Tibial artery (tissue), 4 donors: ENCODE results near the gene IQGAP2.

Experiments used
- DNase-seq, 2 donors: peaks; one replicate each; pipeline ENCODE4 v3.0.0-alpha.2; 2019
- H3K27ac ChIP-seq, 2 donors: fragments of 200-600 bp; sonication (generic) in 1 of 2; 1 replicate in 1 of 2; 2 replicates in 1 of 2; pipeline ENCODE4 v1.5.1; 2018 to 2019; ENCODE audit warnings: mild to moderate bottlenecking in 1 of 2
- H3K27me3 ChIP-seq, 2 donors: fragments of 200-600 bp; sonication (generic) in 1 of 2; one replicate each; pipeline versions ENCODE4 v1.5.1 to v1.6.0; 2016 to 2019
- H3K36me3 ChIP-seq, 3 donors: fragments of 200-600 bp; sonication (generic) in 2 of 3; one replicate each; pipeline ENCODE4 v1.5.1; 2016 to 2019; ENCODE audit warnings: mild to moderate bottlenecking in 2 of 3
- H3K4me1 ChIP-seq, 4 donors: fragments of 200-600 bp; sonication (generic) in 2 of 4; 1 replicate in 3 of 4; 2 replicates in 1 of 4; pipeline ENCODE4 v1.5.1; 2016 to 2019
- H3K4me3 ChIP-seq, 2 donors: fragments of 200-600 bp; sonication (generic) in 1 of 2; 1 replicate in 1 of 2; 2 replicates in 1 of 2; pipeline ENCODE4 v1.5.1; 2018 to 2019; ENCODE audit warnings: mild to moderate bottlenecking in 2 of 2
- H3K9me3 ChIP-seq, 3 donors: fragments of 200-600 bp; sonication (generic) in 1 of 3; one replicate each; pipeline ENCODE4 v1.5.1; 2016 to 2019
- CTCF ChIP-seq, 2 experiments: fragments of 200-600 bp in 1 of 2; fragments of 450-650 bp in 1 of 2; IDR thresholded peaks; one replicate each; pipeline ENCODE4 v1.5.1; 2017 to 2019; ENCODE audit warnings: antibody characterized with exemption in 2 of 2, mild to moderate bottlenecking in 1 of 2, moderate library complexity in 1 of 2
- intact Hi-C: fragments of 100-400 bp; cut with DNase I; formaldehyde crosslinking; loops from one replicate; pipeline ENCODE4 v1.15.0; 2023; ENCODE audit warnings: low total_unique reads

Gene IQGAP2

GRCh38 chr5:76455531-76456133 lies 52.5 kb downstream of the IQGAP2 start:
- Histone ChIP-seq H3K27ac (no peak overlapping the region), H3K27me3 (no peaks in the 10 kb centered on the region)
- intact Hi-C loops, result no loop called here

DNA sequence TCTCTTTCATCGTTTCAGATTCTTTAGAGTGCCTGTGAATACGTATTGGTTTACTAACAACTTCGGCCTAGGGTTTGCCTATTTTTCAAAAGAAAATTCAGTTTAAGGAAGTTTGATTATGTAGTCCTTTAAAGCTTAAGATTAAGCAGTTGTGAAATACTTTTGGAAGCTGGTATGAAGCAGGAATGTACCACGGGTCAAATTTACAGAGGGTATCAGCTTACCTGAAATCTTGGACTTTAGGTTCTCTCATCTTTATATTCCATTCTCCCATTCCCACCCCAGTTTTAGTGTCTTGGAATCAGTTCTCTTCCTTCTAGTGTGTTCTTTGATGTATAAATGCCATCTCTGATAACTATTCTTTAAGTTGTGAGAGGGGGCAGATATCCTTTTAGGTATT lies 53.2 kb downstream of the IQGAP2 start:
- no peak for TF ChIP-seq CTCF (IDR thresholded peaks at IDR 0.05)
- Histone ChIP-seq H3K4me1 (no peaks in the 10 kb centered on the region), H3K9me3 (no peaks in the 10 kb centered on the region), H3K27me3 (no peaks in the 10 kb centered on the region), H3K4me3 (no peak overlapping the region), H3K36me3 (no peaks in the 10 kb centered on the region), H3K27ac (no peak overlapping the region)
- DNase-seq, result no peak
- intact Hi-C loops, result no loop called here

More at GRCh38 chr5:76455531-76456133, 52.5 kb downstream of the IQGAP2 start:
- Histone ChIP-seq H3K4me3 (no peak overlapping the region), H3K36me3 (no peaks in the 10 kb centered on the region), H3K9me3 (no peaks in the 10 kb centered on the region), H3K4me1 (no peaks in the 10 kb centered on the region)
- DNase-seq, result no peak
- no peak for TF ChIP-seq CTCF (IDR thresholded peaks at IDR 0.05)

DNA sequence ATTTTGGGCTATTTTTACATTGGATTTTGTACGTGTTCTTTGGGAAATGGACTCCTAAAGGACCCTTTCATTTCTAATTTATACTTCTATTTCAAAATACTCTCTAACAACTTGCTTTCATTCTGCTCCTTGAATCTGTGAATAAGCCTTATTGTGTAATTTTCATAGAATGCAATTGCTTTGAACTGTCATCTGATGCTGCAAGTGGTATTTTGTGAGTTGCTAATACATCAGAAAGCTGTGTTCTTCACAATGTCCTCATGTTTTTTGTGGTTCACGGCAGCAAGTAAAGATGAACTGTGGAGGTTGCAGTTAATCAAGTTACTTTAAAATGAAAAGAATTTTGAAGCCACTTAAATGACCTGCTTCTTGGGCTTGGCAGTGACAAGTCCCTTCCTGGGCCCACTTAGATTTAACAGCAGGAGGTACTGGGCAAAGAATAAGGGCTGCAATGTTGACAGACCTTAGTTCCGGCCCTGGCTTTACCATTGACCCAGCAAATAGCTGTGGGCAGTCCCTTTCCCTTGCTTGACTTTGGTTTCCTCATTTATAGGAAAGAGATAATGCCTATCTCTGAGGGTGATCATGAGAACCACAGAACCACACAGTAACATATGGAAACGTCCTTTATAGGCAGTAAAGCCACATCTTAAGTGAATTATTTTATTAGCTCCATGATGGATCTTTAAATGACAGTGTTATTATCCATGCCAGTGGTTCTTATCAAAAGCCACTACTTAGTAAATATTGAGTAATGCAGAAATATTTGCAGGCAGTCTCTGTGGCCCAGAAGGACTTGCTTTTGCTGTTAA lies 54.8 kb downstream of the IQGAP2 start:
- no peaks in the 10 kb centered on the region for H3K27me3 ChIP-seq
- H3K36me3 ChIP-seq, result no peaks in the 10 kb centered on the region
- no peaks in the 10 kb centered on the region for H3K4me1 ChIP-seq
- no peak for TF ChIP-seq CTCF (IDR thresholded peaks at IDR 0.05)
- intact Hi-C loops, result no loop called here
- DNase-seq, result no peak
- H3K4me3 ChIP-seq, result no peak overlapping the region
- H3K9me3 ChIP-seq, result no peaks in the 10 kb centered on the region
- no peak overlapping the region for H3K27ac ChIP-seq

DNA sequence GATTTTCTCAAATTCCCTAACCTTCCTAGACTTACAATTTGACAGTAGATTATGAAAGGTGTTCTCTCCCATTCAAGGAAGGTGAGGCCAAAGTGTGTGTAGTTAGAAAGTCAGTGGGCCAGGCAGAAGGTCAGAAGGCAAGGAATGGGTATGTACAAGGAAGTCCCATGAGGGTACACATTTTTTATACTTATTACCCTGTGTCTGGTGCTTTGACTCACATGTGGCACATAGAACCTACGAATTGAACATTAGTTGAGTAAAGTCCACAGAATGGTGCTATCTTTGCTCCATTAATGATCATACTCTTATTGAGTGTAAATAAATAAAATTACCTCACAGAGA lies 55.4 kb downstream of the IQGAP2 start:
- no peak for TF ChIP-seq CTCF (IDR thresholded peaks at IDR 0.05)
- Histone ChIP-seq H3K4me3 (no peak overlapping the region), H3K27ac (no peak overlapping the region), H3K4me1 (no peaks in the 10 kb centered on the region), H3K36me3 (no peaks in the 10 kb centered on the region), H3K9me3 (no peaks in the 10 kb centered on the region), H3K27me3 (no peaks in the 10 kb centered on the region)
- intact Hi-C loops, result no loop called here
- no peak for DNase-seq

- DNase-seq, result no peak
- Histone ChIP-seq H3K27ac (no peak overlapping the region), H3K9me3 (no peaks in the 10 kb centered on the region), H3K4me3 (no peak overlapping the region), H3K4me1 (no peaks in the 10 kb centered on the region), H3K36me3 (no peaks in the 10 kb centered on the region), H3K27me3 (no peaks in the 10 kb centered on the region)
- TF ChIP-seq CTCF (IDR thresholded peaks at IDR 0.05), result no peak
- intact Hi-C loops, result no loop called here
Observed at GRCh38 chr5:76460104-76460503, 57.0 kb downstream of the IQGAP2 start.
